Ascending aorta (tissue), 2 donors: ENCODE data around the gene CNIH4. TPM values are rescaled to one million over a fixed set of nuclear protein-coding genes. Genes with fewer than 3 reads are reported as not detected.
"Not testable (repeated sequence)": the region's sequence is repeated elsewhere in the genome, so short reads cannot be mapped to it uniquely, and the experiment has no call there.

ENCODE experiments used
- DNase-seq, 2 donors: peaks; one replicate each; pipeline ENCODE4 v3.0.0-alpha.2; 2019; ENCODE audit warnings: low spot score in 2 of 2
- H3K27ac ChIP-seq, 2 donors: fragments of 200-600 bp; sonication (generic); one replicate each; pipeline ENCODE4 v1.5.1; 2016 to 2017; ENCODE audit warnings: mild to moderate bottlenecking in 1 of 2
- H3K27me3 ChIP-seq: fragments of 200-600 bp; sonication (generic); one replicate; pipeline ENCODE4 v1.5.1; 2017
- H3K36me3 ChIP-seq, 2 donors: fragments of 200-600 bp; sonication (generic); one replicate each; pipeline ENCODE4 v1.5.1; 2016
- H3K4me1 ChIP-seq, 2 donors: fragments of 200-600 bp; sonication (generic); one replicate each; pipeline ENCODE4 v1.5.1; 2016 to 2017; ENCODE audit warnings: mild to moderate bottlenecking in 1 of 2
- H3K4me3 ChIP-seq, 2 donors: fragments of 200-600 bp; sonication (generic); one replicate each; pipeline ENCODE4 v1.5.1; 2016 to 2017; ENCODE audit warnings: mild to moderate bottlenecking in 1 of 2
- H3K9me3 ChIP-seq, 2 donors: fragments of 200-600 bp; sonication (generic); one replicate each; pipeline ENCODE4 v1.5.1; 2016
- intact Hi-C: fragments of 100-400 bp; cut with DNase I; formaldehyde crosslinking; loops from one replicate; pipeline ENCODE4 v1.15.1; 2023
- total RNA-seq: library from RNA; depleted of rRNA; stranded (reverse); fragments of >200 nt; gene quantifications from one replicate; pipeline ENCODE4 v1.1.0, GENCODE V29; 2016
- TF ChIP-seq, protein P1 (sequence below), 3 experiments: fragments of 200-600 bp in 2 of 3; fragments of 450-650 bp in 1 of 3; sonication (generic) in 2 of 3; IDR thresholded peaks; one replicate each; pipeline ENCODE4 v1.5.1; 2016 to 2019; ENCODE audit warnings: antibody characterized with exemption in 3 of 3, mild to moderate bottlenecking in 1 of 3, moderate library complexity in 1 of 3

CNIH4 gene
- total RNA-seq, 1 donor from 2014 or later = 26.9 TPM

- no peak for DNase-seq
- Histone ChIP-seq H3K27me3 (no peaks in the 10 kb centered on the region), H3K36me3 (no peaks in the 10 kb centered on the region), H3K27ac (no peak overlapping the region), H3K4me3 (no peak overlapping the region), H3K4me1 (peaks cover 0 to 18% of the 10 kb centered on the region in 2 donors), H3K9me3 (no peaks in the 10 kb centered on the region)
- intact Hi-C loops = loop anchor here (2.0 to 5.0 kb wide), 4 partner anchors 125 to 635 kb away; partner anchors contain the start of genes DEGS1 and FBXO28
- TF ChIP-seq, protein P1, sequence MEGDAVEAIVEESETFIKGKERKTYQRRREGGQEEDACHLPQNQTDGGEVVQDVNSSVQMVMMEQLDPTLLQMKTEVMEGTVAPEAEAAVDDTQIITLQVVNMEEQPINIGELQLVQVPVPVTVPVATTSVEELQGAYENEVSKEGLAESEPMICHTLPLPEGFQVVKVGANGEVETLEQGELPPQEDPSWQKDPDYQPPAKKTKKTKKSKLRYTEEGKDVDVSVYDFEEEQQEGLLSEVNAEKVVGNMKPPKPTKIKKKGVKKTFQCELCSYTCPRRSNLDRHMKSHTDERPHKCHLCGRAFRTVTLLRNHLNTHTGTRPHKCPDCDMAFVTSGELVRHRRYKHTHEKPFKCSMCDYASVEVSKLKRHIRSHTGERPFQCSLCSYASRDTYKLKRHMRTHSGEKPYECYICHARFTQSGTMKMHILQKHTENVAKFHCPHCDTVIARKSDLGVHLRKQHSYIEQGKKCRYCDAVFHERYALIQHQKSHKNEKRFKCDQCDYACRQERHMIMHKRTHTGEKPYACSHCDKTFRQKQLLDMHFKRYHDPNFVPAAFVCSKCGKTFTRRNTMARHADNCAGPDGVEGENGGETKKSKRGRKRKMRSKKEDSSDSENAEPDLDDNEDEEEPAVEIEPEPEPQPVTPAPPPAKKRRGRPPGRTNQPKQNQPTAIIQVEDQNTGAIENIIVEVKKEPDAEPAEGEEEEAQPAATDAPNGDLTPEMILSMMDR (IDR thresholded peaks at IDR 0.05) = no peak
Observed at GRCh38 chr1:224331824-224332223, 24.9 kb upstream of the CNIH4 start.

DNA sequence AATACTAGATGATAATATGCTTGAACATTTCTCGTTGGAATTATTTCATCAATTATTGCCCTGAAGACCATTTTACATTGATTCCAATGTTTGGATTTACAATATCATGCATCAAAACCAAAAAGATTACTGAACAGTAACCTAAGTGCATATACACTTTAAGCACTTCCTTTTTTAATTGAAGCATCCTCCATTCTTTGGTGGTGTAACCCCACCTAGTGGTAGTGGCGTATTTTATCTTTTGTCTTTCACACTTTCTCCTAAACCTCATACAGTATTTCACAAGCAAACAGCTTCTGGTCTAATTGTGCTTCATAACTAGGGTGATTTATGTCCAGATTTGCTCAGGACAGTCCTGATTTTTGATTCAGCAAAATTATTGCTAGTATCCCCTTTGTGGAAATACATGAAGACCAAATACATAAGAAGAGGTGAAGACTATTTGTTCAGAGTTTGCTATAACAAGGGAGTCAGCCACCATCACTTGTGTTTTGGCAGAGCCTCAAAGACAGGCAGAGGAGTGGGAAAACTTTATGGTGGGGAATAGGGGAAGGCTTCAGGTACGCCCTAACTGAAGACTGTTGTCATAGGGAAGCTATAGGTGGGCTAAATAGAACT, 23.3 kb upstream of the CNIH4 start:
- Histone ChIP-seq H3K27ac (no peak overlapping the region), H3K4me1 (peaks cover 0 to 18% of the 10 kb centered on the region in 2 donors), H3K36me3 (no peaks in the 10 kb centered on the region), H3K9me3 (no peaks in the 10 kb centered on the region), H3K4me3 (no peak overlapping the region), H3K27me3 (no peaks in the 10 kb centered on the region)
- DNase-seq = no peak
- intact Hi-C loops = loop anchor here (2.0 to 5.0 kb wide), 4 partner anchors 124 to 636 kb away; partner anchors contain the start of genes DEGS1 and FBXO28
- TF ChIP-seq, protein P1 (IDR thresholded peaks at IDR 0.05) = peak; percentile 41 to 48 (median 44)

- Histone ChIP-seq H3K27me3 (no peaks in the 10 kb centered on the region), H3K36me3 (no peaks in the 10 kb centered on the region), H3K4me3 (no peak overlapping the region), H3K4me1 (peaks cover 0 to 12% of the 10 kb centered on the region in 2 donors), H3K27ac (no peak overlapping the region), H3K9me3 (no peaks in the 10 kb centered on the region)
- intact Hi-C loops = loop anchor here (2.0 to 5.0 kb wide), 4 partner anchors 123 to 637 kb away; partner anchors contain the start of genes DEGS1 and FBXO28
- no peak for DNase-seq
- TF ChIP-seq, protein P1 (IDR thresholded peaks at IDR 0.05) = no peak
Observed at GRCh38 chr1:224333939-224334786, 22.5 kb upstream of the CNIH4 start.

GRCh38 chr1:224338150-224338838, 18.4 kb upstream of the CNIH4 start:
- Histone ChIP-seq H3K4me1 (no peaks in the 10 kb centered on the region), H3K36me3 (no peaks in the 10 kb centered on the region), H3K9me3 (peaks cover 1 to 3% of the 10 kb centered on the region in 2 donors), H3K27me3 (no peaks in the 10 kb centered on the region), H3K27ac (no peak overlapping the region), H3K4me3 (no peak overlapping the region)
- DNase-seq = no peak
- TF ChIP-seq, protein P1 (IDR thresholded peaks at IDR 0.05) = no peak
- intact Hi-C loops = no loop called here

GRCh38 chr1:224339442-224340033, 17.1 kb upstream of the CNIH4 start:
- H3K27ac ChIP-seq = no peak overlapping the region
- H3K9me3 ChIP-seq = peaks cover 14% of the 10 kb centered on the region in 2 donors
- no peak overlapping the region for H3K4me3 ChIP-seq
- DNase-seq = no peak
- intact Hi-C loops = no loop called here
- TF ChIP-seq, protein P1 (IDR thresholded peaks at IDR 0.05) = no peak
- H3K27me3 ChIP-seq = no peaks in the 10 kb centered on the region
- no peaks in the 10 kb centered on the region for H3K36me3 ChIP-seq
- no peaks in the 10 kb centered on the region for H3K4me1 ChIP-seq

DNA sequence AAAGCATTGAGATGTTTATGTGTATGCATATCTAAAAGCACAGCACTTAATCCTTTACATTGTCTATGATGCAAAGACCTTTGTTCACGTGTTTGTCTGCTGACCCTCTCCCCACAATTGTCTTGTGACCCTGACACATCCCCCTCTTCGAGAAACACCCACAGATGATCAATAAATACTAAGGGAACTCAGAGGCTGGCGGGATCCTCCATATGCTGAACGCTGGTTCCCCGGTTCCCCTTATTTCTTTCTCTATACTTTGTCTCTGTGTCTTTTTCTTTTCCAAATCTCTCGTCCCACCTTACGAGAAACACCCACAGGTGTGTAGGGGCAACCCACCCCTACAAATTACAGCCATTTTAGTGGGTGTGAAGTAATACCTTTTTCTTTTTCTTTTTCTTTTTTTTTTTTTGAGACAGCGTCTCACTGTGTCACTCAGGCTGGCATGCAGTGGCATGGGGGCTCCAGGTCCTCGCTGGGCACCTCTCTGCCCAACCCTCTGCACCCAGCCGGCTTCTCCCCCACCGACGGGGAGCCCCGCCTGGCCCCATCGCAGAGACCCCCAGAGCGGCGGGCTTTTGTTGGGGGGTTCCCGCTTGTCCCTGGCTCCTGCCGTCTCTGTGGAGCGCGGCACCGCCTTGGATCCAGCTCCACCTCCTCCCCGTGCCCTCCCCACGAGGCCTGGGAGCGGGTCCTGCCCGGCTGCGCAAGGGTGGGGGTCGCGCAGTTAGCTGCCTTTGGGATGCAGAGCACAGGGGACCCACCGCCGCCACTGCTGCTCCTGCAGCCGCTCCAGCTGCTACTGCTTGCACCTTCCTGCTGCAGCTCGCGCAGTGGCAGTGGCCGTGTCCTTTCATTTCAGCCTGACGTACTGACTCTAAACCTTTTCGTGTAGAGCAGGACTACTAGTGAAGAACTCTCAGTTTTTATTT, 16.0 kb upstream of the CNIH4 start:
- H3K4me1 ChIP-seq, H3K27ac ChIP-seq, H3K27me3 ChIP-seq, intact Hi-C loops, H3K36me3 ChIP-seq, DNase-seq: not testable (repeated sequence)
- H3K9me3 ChIP-seq = peaks cover 14 to 15% of the 10 kb centered on the region in 2 donors
- peak overlapping the region; percentile 44 to 64 for H3K4me3 ChIP-seq
